Upper lobe of right lung (tissue), 1 donor: ENCODE data around the gene USP21. TPM values are rescaled to one million over a fixed set of nuclear protein-coding genes. Genes with fewer than 3 reads are reported as not detected.

ENCODE experiments used
- ATAC-seq: fragments of 200-7000 bp; cut with Tn5 transposase; one replicate; pipeline ENCODE4 v1.9.1; 2020; ENCODE audit warnings: mild to moderate bottlenecking, moderate library complexity
- DNase-seq: peaks from one replicate; pipeline ENCODE4 v3.0.0-alpha.2; 2020
- H3K27ac ChIP-seq: fragments of 200-600 bp; one replicate; pipeline ENCODE4 v1.8.0; 2022
- H3K27me3 ChIP-seq: fragments of 200-600 bp; one replicate; pipeline ENCODE4 v1.8.0; 2022; ENCODE audit warnings: mild to moderate bottlenecking
- H3K36me3 ChIP-seq: fragments of 200-600 bp; one replicate; pipeline ENCODE4 v1.8.0; 2022
- H3K4me1 ChIP-seq: fragments of 200-600 bp; one replicate; pipeline ENCODE4 v1.8.0; 2022
- H3K4me3 ChIP-seq: fragments of 200-600 bp; one replicate; pipeline ENCODE4 v1.8.0; 2022; ENCODE audit warnings: mild to moderate bottlenecking
- H3K9me3 ChIP-seq: fragments of 200-600 bp; one replicate; pipeline ENCODE4 v1.8.0; 2022
- CTCF ChIP-seq: fragments of 200-600 bp; IDR thresholded peaks from one replicate; pipeline ENCODE4 v1.8.0; 2022; ENCODE audit warnings: antibody characterized with exemption
- intact Hi-C: fragments of 100-400 bp; cut with DNase I; formaldehyde crosslinking; loops from one replicate; pipeline ENCODE4 v1.11.0; 2022
- total RNA-seq: library from RNA; stranded (reverse); fragmentation: NEBNext Ultra II Directional; extraction: Animal tissue kit (Norgen Biotek cat#: 25700); gene quantifications from one replicate; pipeline ENCODE4 v1.2.1, GENCODE V29; 2021
- donor health status: DM: no; HTN: yes; CAD: no; lungs with severe emphysema.

The USP21 gene
- total RNA-seq, 1 donor from 2014 or later, result 27.7 TPM

- no peak overlapping the region for H3K27ac ChIP-seq
Measured at GRCh38 chr1:161162052-161162451, 2.8 kb downstream of the USP21 start.

GRCh38 chr1:161162806-161163205 lies 3.5 kb downstream of the USP21 start:
- H3K36me3 ChIP-seq, result peaks cover 33% of the 10 kb centered on the region
- peaks cover 30% of the 10 kb centered on the region for H3K4me1 ChIP-seq
- no peak overlapping the region for H3K27ac ChIP-seq
- ATAC-seq, result no peak
- no peaks in the 10 kb centered on the region for H3K9me3 ChIP-seq
- intact Hi-C loops, result no loop called here
- H3K4me3 ChIP-seq, result no peak overlapping the region
- no peak for DNase-seq
- no peaks in the 10 kb centered on the region for H3K27me3 ChIP-seq
- no peak for TF ChIP-seq CTCF

More at GRCh38 chr1:161162052-161162451, 2.8 kb downstream of the USP21 start:
- DNase-seq (no peak), ATAC-seq (no peak)
- Histone ChIP-seq H3K4me3 (no peak overlapping the region), H3K36me3 (peaks cover 36% of the 10 kb centered on the region), H3K27me3 (no peaks in the 10 kb centered on the region), H3K9me3 (no peaks in the 10 kb centered on the region), H3K4me1 (peaks cover 23% of the 10 kb centered on the region)
- intact Hi-C loops, result no loop called here
- no peak for TF ChIP-seq CTCF

GRCh38 chr1:161163793-161164192 lies 4.5 kb downstream of the USP21 start:
- no peaks in the 10 kb centered on the region for H3K9me3 ChIP-seq
- ATAC-seq (no peak), DNase-seq (peak; percentile 48)
- peaks cover 33% of the 10 kb centered on the region for H3K36me3 ChIP-seq
- no peak overlapping the region for H3K27ac ChIP-seq
- intact Hi-C loops, result no loop called here
- H3K4me3 ChIP-seq, result no peak overlapping the region
- peaks cover 29% of the 10 kb centered on the region for H3K4me1 ChIP-seq
- TF ChIP-seq CTCF, result no peak
- no peaks in the 10 kb centered on the region for H3K27me3 ChIP-seq

GRCh38 chr1:161164901-161165610 lies 5.8 kb downstream of the USP21 start:
- no peak for ATAC-seq
- Histone ChIP-seq H3K27ac (peak overlapping the region; percentile 97), H3K4me1 (peaks cover 24% of the 10 kb centered on the region), H3K4me3 (peak overlapping the region; percentile 68), H3K27me3 (no peaks in the 10 kb centered on the region), H3K36me3 (peaks cover 45% of the 10 kb centered on the region), H3K9me3 (no peaks in the 10 kb centered on the region)
- intact Hi-C loops, result no loop called here
- peak; percentile 53 for DNase-seq
- no peak for TF ChIP-seq CTCF

GRCh38 chr1:161165742-161166668 lies 6.7 kb downstream of the USP21 start, which contains the start of gene PPOX:
PPOX (plus strand) TSS chr1:161166426; CDS start chr1:161166848, 422 bp downstream.
- intact Hi-C loops, result no loop called here
- DNase-seq (peak; percentile 97), ATAC-seq (peak; percentile 97)
- peaks cover 15% of the 10 kb centered on the region for H3K4me1 ChIP-seq
- H3K4me3 ChIP-seq, result peak within 1 kb of the TSS; percentile 68
- H3K36me3 ChIP-seq, result peaks cover 54% of the 10 kb centered on the region
- peak; percentile 37 for TF ChIP-seq CTCF
- H3K27ac ChIP-seq, result peak within 1 kb of the TSS; percentile 97
- no peaks in the 10 kb centered on the region for H3K27me3 ChIP-seq
- no peaks in the 10 kb centered on the region for H3K9me3 ChIP-seq
